GM19467 (cell line): ENCODE measurements around the gene CETP.
A peak's percentile ranks its signal among the peaks of the same experiment; 100 is the strongest.
"Not testable (repeated sequence)": the region's sequence is repeated elsewhere in the genome, so short reads cannot be mapped to it uniquely, and the experiment has no call there.

Experiments
- ATAC-seq: cut with Tn5 transposase; IDR thresholded peaks from one replicate; pipeline ENCODE4 v1.9.1; 2021; ENCODE audit warnings: mild to moderate bottlenecking, moderate library complexity; ENCODE audit not compliant: unreplicated experiment

The CETP gene

DNA sequence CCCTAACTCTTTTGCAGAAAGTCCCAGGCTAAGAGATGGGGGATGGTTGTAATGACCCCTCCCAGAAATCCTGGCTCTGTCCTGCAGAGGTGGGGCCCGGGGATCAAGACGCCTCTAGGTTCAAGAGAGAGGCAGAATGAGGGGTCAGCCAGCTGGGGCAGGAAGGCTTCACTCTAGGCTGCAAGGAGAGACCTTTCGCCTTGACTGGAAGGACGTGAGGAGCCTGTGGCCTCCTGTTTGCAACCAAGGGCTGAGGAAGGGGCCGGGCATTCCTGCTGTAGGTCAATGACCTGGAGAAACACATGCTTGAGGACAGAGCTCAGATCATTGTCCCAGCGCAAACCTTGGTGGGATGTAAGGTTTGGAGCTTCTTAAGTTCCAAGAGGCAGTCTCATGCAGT, 8.7 kb upstream of the CETP start:
- ATAC-seq, result no peak

GRCh38 chr16:56956076-56956475, 5.7 kb upstream of the CETP start:
- no peak for ATAC-seq

GRCh38 chr16:56956756-56957155, 5.0 kb upstream of the CETP start:
- ATAC-seq, result no peak

DNA sequence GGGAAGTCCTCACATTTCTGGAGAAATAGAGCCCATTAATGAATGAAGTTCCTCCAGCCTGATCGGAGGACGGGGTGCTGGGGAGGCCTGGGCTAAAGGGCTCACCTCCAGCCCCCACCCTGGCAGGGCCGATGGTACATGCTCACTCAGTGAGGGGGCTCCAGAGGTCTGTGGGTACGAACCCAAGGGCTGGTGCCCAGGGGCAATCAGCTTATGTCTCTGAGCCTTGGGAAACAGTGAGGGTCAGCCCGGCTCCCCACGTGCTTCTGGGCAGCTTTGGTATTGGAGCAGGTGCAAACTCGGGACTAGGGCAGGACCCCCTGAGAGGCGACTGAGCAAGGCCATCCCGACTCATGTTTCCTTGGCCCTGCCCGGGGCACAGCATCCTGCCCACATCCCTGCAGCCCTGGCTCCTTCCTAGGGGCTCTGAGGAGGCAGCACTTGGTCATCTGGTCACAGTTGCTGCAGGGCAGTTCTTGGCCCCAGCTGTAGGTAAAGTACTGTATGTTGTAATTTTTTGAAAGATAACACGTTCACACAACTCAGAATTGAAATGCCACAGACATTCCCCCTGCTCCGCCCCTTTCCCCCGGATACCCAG, 969 bp upstream of the CETP start:
- ATAC-seq, result no peak

GRCh38 chr16:56961386-56961785, 364 bp upstream of the CETP start:
- no peak for ATAC-seq

GRCh38 chr16:56964243-56965148, 2.7 kb downstream of the CETP start:
- ATAC-seq, result peak; percentile 75

- no peak for ATAC-seq
Measured at GRCh38 chr16:56965149-56966092, 3.7 kb downstream of the CETP start.

- no peak for ATAC-seq
Measured at GRCh38 chr16:56966093-56966475, 4.3 kb downstream of the CETP start.

DNA sequence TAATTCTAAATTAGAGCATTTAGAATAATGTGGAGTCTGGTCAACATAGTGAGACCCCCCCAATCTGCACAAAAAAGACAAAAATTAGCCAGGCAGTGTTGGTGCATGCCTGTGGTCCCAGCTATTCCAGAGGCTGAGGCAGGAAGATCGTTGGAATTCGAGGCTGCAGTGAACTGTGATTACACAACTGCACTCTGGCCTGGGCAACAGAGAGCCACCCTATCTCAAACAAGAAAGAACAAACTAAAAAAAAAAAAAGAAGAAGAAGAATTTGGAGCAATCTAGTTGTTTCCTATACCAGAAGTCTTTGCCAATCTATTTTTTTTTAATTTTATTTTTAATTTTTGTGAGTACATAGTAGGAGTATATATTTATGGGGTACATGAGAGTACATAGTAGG, 6.0 kb downstream of the CETP start:
- ATAC-seq, result no peak

DNA sequence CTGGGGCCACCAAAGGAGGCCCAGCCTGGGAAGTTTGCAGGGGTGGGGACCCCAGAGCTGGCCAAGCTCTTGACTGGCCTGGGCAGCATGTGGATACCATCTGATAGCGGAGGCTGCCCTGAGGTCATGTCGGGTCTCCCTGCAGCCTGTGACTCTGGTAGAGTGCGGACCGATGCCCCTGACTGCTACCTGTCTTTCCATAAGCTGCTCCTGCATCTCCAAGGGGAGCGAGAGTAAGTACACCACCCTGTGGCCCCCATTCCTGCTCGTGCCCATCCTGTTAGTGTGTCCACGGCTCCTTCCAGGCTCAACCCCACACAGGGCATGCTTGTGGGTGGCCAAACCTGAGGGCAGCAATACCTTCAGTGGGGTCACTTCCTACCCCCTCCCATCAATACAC, 8.0 kb downstream of the CETP start:
- ATAC-seq, result no peak

- peak; percentile 58 for ATAC-seq
Measured at GRCh38 chr16:56970934-56971767, 9.4 kb downstream of the CETP start.

DNA sequence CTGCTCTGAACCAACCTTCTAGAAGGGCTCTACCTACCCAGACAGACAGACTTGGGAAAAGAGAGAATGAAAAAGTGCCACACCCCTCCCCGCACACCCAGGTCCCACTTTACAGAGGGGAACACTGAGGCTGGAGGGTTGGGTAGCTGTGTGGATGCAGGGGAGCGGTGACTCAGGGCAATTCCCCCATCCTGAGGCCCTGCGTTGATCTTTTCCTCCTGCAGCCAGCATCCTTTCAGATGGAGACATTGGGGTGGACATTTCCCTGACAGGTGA, 10.0 kb downstream of the CETP start:
- ATAC-seq, result no peak

DNA sequence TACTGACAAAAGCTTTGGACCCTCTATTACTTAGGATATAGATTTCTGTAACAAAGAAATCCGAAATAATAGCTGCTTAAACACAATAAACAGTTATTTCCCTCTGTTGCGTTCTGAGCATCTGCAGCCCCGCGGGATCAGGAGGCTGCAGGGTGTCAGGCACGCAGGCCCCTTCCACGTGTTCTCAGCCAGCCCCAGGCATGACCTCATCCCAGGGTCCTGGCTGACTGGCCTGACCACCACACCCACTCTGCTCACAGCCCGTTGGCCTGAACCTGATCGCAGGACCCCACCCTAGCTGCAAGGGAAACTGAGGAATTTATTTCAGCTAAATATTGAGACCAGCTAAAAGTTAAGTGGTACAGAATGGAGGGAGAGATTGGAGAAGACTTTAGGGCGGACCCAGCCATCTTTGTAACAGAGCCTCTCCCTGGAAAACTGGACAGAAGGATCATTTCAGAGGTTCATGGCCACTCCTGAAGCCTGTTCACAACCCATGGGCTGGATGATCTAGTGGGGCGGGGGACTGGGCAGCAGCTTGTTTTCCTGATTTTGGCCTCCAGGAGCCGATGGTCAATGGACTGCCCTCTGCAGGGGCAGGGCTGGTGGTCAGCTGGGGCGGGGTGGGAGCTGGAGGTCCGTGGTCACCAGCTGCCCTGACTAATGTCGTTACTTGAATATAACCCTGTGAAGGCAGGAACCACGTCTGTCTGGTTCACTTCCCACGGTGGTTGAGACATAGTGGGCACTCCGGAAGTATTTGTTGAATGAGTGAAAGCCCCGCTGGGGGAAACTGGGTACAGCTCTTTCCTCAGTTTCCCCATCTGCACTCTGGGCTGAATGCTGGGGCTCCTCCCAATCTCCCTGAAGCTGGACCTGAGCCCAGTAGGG, 10.9 kb downstream of the CETP start:
- no peak for ATAC-seq

GRCh38 chr16:56973294-56973689, 11.5 kb downstream of the CETP start:
- ATAC-seq, result no peak

DNA sequence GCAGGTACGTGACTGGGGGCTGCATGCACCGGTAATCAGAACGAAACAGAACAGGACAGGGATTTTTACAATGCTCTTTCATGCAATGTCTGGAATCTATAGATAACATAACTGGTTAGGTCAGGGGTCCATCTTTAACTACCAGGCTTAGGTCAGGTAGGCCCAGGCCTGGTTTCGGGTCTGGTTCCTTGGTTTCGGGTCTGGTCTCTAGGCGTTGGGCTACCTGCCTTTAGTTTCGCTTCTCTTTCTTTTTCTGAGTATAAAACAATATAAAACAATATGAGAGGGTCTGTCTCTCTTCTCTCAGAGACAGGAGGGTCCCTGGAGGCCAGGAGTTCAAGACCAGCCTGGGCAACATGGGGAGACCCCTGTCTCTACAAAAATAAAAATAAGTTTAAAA, 12.1 kb downstream of the CETP start:
- not testable (repeated sequence) for ATAC-seq

DNA sequence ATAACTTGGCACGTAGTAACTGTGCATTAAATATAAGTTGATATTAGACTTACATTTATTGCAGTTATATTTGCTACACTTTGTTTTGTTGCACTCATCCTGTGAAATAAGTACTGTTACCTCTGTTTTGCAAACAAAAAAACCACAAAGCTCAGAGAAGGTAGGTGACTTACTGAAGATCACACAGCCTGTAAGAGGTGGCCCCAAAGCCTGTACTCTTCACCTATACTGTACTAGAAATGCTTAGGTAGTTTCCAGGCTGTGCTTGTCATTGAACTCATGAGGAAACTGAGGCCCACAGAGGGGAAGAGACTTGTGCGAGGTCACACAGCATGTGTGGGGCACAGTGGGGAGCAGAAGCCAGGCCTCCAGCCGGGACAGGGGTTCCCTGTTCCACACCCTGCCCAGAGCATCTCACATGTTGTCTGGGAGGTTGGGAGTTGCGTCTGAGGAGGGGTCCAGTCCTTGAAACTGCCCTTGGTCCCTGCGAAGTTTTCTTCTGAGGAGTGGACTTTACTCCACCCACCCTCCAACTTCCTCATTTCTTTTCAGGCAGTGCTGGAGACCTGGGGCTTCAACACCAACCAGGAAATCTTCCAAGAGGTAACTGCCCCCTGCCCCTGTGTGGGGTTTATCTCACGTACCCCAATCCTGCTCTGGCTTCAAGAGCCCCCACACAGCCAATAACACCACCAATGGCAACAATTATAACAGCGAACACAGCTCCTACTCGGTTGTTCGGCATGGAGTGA, 13.0 kb downstream of the CETP start:
- no peak for ATAC-seq

- no peak for ATAC-seq
Measured at GRCh38 chr16:56975714-56976113, 14.0 kb downstream of the CETP start.

GRCh38 chr16:56977216-56977615, 15.5 kb downstream of the CETP start:
- no peak for ATAC-seq

DNA sequence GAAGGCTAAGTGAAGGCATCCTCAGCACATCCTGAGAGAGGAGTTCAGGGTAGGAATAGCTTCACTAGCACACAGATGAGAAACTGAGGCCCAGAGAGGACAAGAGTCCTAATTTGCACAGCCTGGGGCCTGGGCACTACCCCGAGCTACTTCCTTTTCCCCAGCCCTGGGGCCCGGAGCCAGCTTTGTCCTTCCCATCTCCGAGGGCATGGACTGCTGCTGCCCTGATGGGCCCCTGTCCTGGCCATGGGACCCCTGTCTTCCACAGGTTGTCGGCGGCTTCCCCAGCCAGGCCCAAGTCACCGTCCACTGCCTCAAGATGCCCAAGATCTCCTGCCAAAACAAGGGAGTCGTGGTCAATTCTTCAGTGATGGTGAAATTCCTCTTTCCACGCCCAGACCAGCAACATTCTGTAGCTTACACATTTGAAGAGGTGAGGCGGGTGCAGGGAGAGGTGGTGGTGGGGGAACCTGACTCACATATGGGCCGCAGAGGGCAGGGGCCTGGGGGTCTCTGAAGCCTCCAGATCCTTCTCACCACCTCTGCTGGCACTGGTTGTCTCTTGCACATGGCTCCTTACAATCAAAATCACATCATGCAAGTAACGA, 16.2 kb downstream of the CETP start:
- ATAC-seq, result no peak
